ENCODE measurements around the gene ZFP2. TPM values are rescaled to one million over a fixed set of nuclear protein-coding genes. Genes with fewer than 3 reads are reported as not detected.

Gene ZFP2
- total and polyA plus RNA-seq, 10 of the 15 experiments (the other 5 are each of a cell fraction or from before 2014, with no cell fraction given) = 0.08 to 0.26 (median 0.10) TPM; not detected in 7

- no peak for TF ChIP-seq RB1 (IDR thresholded peaks at IDR 0.05; ENCODE audit: borderline replicate concordance)
- peak; percentile 39 to 60; a peak in 2 of 4 replicates for TF ChIP-seq IKZF2 (IDR thresholded peaks at IDR 0.05)
- TF ChIP-seq ZSCAN29 (IDR thresholded peaks at IDR 0.05) = 0 out of 2 replicates have a peak, but pooled peaks have one; percentile 19
- TF ChIP-seq RELB (IDR thresholded peaks at IDR 0.05; ENCODE audit: low read depth) = peak; percentile 29; the same call in 1 of the 2 replicates
- TF ChIP-seq BCL11A (IDR thresholded peaks at IDR 0.05; ENCODE audit: low read depth, low read length) = no peak
- peak; percentile 87 for TF ChIP-seq YY1 (IDR thresholded peaks at IDR 0.05; ENCODE audit: low read depth, low read length)
- TF ChIP-seq PML (IDR thresholded peaks at IDR 0.05; ENCODE audit: low read length) = no peak
- no peak for TF ChIP-seq SREBF2 (IDR thresholded peaks at IDR 0.05; ENCODE audit: low read length)
- TF ChIP-seq, protein P1, sequence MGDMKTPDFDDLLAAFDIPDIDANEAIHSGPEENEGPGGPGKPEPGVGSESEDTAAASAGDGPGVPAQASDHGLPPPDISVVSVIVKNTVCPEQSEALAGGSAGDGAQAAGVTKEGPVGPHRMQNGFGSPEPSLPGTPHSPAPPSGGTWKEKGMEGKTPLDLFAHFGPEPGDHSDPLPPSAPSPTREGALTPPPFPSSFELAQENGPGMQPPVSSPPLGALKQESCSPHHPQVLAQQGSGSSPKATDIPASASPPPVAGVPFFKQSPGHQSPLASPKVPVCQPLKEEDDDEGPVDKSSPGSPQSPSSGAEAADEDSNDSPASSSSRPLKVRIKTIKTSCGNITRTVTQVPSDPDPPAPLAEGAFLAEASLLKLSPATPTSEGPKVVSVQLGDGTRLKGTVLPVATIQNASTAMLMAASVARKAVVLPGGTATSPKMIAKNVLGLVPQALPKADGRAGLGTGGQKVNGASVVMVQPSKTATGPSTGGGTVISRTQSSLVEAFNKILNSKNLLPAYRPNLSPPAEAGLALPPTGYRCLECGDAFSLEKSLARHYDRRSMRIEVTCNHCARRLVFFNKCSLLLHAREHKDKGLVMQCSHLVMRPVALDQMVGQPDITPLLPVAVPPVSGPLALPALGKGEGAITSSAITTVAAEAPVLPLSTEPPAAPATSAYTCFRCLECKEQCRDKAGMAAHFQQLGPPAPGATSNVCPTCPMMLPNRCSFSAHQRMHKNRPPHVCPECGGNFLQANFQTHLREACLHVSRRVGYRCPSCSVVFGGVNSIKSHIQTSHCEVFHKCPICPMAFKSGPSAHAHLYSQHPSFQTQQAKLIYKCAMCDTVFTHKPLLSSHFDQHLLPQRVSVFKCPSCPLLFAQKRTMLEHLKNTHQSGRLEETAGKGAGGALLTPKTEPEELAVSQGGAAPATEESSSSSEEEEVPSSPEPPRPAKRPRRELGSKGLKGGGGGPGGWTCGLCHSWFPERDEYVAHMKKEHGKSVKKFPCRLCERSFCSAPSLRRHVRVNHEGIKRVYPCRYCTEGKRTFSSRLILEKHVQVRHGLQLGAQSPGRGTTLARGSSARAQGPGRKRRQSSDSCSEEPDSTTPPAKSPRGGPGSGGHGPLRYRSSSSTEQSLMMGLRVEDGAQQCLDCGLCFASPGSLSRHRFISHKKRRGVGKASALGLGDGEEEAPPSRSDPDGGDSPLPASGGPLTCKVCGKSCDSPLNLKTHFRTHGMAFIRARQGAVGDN (IDR thresholded peaks at IDR 0.05) = peak; percentile 32; the same call in 1 of the 2 replicates
- peak; percentile 72; the same call in 1 of the 2 replicates for TF ChIP-seq MAX (IDR thresholded peaks at IDR 0.05; ENCODE audit: low read depth, low read length)
- TF ChIP-seq, protein P2, sequence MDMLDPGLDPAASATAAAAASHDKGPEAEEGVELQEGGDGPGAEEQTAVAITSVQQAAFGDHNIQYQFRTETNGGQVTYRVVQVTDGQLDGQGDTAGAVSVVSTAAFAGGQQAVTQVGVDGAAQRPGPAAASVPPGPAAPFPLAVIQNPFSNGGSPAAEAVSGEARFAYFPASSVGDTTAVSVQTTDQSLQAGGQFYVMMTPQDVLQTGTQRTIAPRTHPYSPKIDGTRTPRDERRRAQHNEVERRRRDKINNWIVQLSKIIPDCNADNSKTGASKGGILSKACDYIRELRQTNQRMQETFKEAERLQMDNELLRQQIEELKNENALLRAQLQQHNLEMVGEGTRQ (IDR thresholded peaks at IDR 0.05; ENCODE audit: borderline replicate concordance, low read depth, low read length) = no peak; the same call in 1 of the 2 replicates
- peak; percentile 44 to 76; a peak in 3 of 4 replicates for TF ChIP-seq BHLHE40 (IDR thresholded peaks at IDR 0.05; ENCODE audit: borderline replicate concordance in 1 of 2, low read depth in 2 of 2, low read length in 1 of 2)
- peak; percentile 46 for TF ChIP-seq USF1 (IDR thresholded peaks at IDR 0.05; ENCODE audit: borderline replicate concordance, extremely low read length, insufficient read depth, low read depth, low read length)
- peak; percentile 94 for TF ChIP-seq LARP7 (IDR thresholded peaks at IDR 0.05)
- TF ChIP-seq HCFC1 (IDR thresholded peaks at IDR 0.05; ENCODE audit: low read length) = peak; percentile 96
- peak; percentile 12; the same call in 1 of the 2 replicates for TF ChIP-seq MLLT1 (IDR thresholded peaks at IDR 0.05)
- TF ChIP-seq SMAD1 (IDR thresholded peaks at IDR 0.05; ENCODE audit: low read depth, partially characterized antibody) = no peak
- peak; percentile 59 for TF ChIP-seq SREBF1 (IDR thresholded peaks at IDR 0.05; ENCODE audit: low read length)
- no peak for TF ChIP-seq ETV6 (conservative IDR thresholded peaks at IDR 0.05 in 1 of 2, IDR thresholded peaks at IDR 0.05 in 1 of 2; ENCODE audit: borderline replicate concordance in 1 of 2, low read depth in 1 of 2)
Measured at GRCh38 chr5:178859625-178860521, 35.8 kb upstream of the ZFP2 start, which contains the start of gene ZNF354B (continued).

Measured in GM12878 (cell line).